NCI-H524 (cell line): Measurements from ENCODE around the gene TRPV5.

Experiments
- DNase-seq, 2 experiments: peaks; one replicate each; lab custom pipeline; 2025; lab: John Stamatoyannopoulos, UW

TRPV5 gene

GRCh38 chr7:142908921-142909890 is 24.3 kb downstream of the TRPV5 start:
- no peak for DNase-seq

- DNase-seq, result no peak
Observed at GRCh38 chr7:142908290-142908689, 25.3 kb downstream of the TRPV5 start.

GRCh38 chr7:142906643-142907042 is 26.9 kb downstream of the TRPV5 start:
- no peak for DNase-seq

GRCh38 chr7:142905759-142906158 is 27.8 kb downstream of the TRPV5 start:
- DNase-seq, result no peak

DNA sequence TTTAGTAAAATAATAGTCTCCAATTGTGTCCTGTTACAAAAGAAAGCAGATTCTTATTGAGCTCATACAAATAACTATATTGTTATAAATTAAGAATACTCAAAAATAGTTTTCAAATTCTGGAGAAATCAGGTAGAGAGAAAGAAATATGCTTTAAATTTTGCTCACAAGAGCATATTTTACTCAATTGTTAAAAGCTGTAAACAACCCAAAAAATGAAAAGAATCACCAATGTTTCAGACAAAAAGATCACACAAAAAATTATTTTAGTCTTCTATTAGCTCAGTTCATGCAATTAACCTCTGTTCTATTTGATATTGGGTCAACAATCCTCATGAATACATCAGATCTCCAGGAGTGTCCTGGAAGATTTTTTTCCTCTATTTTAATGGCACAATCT is 29.4 kb downstream of the TRPV5 start:
- no peak for DNase-seq

DNA sequence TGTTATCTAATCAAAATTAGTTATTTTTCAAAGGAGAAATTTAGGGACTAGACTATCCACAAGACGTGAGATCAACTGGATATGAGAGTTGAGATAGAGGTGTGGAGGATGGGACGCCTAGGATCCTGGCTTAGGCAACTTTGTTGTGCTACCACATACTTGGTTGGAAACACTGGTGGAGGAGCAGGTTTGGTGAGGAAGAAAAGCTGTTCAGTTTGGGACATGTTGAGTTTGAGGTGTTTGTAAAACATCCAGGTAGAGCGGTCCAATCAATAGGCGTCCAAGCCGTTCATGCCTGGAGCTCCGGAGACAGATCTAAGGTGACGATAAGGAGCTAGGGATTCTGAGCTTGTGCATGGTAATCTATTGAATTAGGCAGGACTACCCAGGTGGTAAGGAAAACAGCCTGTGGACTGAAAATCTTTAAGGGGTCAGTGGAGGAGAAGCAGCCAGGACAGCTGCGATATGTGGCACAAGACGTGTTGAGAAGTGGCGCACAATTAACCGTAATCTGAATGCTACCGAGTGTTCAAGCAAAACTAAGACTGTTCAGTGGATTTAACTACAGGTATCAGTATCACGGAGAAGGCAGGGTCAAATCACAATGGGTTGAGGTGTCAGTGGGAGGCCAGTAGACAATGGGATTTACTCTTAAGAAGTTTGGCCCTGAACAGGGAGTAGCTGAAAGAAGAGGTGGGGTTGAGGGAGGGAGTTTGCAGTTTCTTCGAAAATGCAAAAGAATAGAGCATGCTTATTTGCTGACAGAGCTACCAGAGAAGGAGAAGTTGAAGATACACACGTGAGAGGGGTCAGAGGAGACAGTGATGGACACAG is 31.9 kb downstream of the TRPV5 start:
- DNase-seq, result no peak

DNA sequence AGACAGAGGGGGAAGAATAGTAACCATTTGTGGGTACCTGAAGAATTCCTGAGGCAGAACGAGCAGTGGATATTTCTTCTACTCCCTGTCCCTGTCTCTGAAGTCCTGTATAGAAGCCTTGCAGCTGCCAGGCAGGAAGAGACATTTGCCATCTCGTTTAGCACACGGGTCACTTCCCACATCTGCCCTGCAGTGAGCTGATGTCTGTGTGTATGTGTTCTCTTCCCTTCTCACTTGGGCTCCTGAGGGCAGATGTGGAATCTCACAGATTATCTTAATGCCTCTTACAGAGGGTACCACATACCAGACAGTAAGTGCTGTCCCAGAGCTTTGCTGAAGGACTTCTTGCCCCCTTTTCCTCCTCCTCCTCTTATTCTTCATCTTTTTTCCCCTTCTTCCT is 33.9 kb downstream of the TRPV5 start:
- no peak for DNase-seq

DNA sequence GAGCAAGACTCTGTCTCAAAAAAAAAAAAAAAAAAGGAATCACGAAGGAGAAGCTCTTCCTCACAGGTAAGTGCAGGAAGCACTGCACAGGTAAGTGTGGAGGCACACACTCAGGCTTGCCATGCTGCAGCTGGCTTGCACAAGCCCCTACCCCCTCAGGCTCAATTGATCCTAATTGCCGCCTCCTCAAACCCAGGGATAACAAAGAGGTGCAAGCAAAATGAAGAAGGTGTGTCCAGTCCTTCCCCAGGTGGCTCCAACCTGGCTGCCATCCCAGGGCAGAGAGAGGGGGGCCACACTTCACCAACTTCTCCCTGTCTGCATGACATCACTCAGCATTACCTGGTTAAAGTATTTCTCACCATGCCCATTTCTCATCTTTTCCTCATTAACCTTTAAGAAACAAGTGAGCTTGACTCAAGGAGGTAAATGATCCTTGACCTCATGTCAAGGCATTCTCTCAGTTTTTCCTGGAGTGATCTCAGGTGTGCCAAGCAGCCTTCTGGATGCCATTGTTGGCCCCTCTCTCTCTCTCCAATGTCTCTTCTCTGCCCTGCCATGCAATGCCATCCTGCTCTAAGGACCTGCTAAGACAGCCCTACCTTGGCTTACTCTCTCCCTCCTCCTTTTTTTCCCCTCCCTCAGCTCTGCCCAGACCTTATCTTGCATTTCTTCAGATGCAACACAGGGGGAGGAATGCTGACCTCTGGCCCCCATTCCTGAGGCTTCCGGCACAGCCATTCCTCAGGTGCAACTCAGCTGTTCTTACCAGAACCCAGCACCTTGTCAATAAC is 35.0 kb downstream of the TRPV5 start:
- DNase-seq, result no peak

- no peak for DNase-seq
Observed at GRCh38 chr7:142897691-142898090, 35.9 kb downstream of the TRPV5 start.

GRCh38 chr7:142896741-142897379 is 36.7 kb downstream of the TRPV5 start:
- no peak for DNase-seq

DNA sequence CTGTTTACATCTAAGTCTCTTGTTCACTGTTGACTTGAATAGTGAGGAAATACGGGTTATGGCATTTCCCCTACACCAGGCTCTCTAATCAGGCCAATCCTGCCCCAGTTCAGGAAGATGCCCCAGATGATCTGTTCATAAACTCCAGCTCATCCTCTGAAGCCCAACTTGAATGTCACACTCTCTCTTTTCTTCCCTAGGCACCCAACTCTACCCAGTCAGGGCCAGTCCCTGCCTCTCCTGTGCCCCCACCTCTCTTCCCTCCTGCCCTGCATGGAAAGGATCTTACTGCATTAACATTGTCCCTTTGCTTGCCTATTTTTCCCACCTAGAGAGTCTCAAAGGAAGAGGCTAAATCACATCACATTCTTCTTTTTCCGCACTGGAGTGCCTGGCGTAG is 37.4 kb downstream of the TRPV5 start:
- no peak for DNase-seq

- no peak for DNase-seq
Observed at GRCh38 chr7:142894985-142895593, 38.5 kb downstream of the TRPV5 start.

DNA sequence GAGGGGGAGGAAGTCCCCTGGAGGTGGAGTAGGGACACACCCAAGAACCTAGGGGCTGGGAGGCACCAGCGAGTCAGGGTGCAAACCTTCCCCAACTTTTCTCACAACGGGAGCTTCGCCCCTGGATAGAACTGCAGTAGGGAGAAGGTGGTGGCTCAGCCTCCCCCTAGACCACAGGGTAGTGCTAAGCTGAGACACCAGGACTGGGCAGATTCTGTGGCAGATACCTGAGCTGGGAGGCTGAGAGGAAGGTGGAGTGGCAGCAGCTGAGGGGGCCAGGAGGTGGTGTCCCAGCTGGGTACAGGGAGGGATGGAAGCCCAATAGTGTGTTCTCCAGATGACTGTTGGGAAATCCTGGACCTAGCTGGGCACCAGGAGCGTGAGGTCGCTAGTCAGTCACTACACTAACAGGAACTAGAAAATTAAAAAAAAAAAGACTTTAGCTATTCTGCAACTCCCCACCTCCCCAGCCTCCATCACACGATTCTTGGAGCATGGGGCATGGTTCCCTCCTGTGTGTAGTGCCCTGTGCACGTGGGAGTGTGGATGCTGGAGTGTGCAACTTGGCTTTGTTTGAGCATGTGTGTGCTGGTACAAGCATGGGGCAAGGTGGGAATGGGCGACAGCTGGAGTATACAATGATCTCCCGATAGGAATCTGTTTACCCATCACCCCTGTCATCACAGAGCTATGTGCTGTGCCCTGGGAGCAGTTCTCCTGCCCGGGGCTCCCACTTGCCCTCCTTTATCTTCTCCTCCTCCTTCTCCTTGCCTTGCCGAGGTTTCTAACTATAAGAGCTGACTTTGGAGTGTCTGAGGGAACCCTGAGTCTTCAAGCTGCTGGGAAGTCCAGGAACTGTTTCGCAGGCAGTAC is 39.2 kb downstream of the TRPV5 start:
- DNase-seq, result no peak

DNA sequence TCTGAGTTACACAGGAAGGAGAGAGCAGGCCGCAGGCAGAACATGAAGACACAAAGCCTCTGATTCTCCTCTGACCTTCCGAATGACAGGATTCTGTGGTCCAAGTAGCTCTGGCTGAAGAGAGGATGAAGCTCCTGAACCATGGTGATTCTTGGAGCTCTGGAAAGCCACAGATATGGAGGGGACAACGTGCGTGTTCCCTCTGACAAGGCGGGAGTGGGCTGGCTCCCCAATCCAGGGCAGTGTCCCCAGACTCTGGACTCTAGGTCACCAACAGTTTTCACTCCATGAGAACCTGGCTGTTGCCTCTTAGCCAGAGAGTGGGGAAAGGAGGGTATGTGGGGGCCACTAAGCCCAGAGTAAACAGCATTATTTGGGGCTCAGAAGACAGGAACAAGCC is 40.6 kb downstream of the TRPV5 start:
- no peak for DNase-seq

- no peak for DNase-seq
Observed at GRCh38 chr7:142891490-142892082, 42.0 kb downstream of the TRPV5 start.

DNA sequence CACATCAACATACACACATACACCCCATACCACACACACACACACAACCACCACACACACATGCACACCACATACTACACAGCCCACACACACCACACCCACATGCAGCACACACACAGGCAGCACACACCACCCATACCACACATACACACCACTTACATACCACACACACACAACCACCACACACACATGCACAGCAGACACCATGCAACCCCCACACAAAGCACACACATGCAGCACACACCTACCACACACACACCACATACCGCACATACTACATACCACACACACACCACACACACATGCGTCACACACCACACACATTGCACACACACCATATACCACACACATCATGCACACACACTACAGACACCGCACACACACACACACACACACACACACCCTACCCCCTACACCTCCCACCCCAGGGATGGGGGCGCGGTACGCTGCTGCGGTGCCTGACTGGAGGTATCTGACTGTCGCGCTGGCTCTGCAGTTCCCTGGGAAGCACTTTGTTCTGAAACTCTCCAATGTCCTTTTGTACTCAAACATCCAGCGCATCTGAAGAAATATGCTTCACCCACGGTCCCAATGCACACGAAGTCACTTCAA is 42.6 kb downstream of the TRPV5 start:
- no peak for DNase-seq

DNA sequence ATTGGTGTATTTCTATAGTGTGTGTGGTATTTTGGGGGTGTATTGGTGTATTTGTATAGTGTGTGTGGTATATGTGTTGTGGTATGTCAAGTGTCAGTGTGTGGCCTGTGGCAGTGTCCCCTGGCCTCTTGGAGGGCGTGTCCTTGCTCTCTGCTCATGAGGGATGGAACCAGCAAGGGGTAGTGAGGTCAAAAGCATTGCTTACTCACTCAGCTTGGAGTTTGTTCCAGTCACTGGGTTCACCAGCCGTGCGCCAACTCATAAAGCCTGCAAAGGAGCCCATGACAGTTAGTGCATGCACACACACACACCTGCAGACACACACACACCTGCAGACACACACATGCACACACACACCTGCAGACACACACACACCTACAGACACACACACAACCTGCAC is 43.7 kb downstream of the TRPV5 start:
- DNase-seq, result no peak

- DNase-seq, result no peak
Observed at GRCh38 chr7:142887282-142888015, 46.1 kb downstream of the TRPV5 start.

GRCh38 chr7:142886866-142887265 is 46.7 kb downstream of the TRPV5 start:
- no peak for DNase-seq
